GM19468 (cell line): Measurements from ENCODE around the gene DTX3.
"Not testable (repeated sequence)": the region's sequence is repeated elsewhere in the genome, so short reads cannot be mapped to it uniquely, and the experiment has no call there.

Experiments used
- ATAC-seq: cut with Tn5 transposase; IDR thresholded peaks from one replicate; pipeline ENCODE4 v1.9.1; 2021; ENCODE audit warnings: mild to moderate bottlenecking, moderate library complexity, moderate number of reproducible peaks; ENCODE audit not compliant: unreplicated experiment; ENCODE audit errors: extremely low read depth

Gene DTX3

GRCh38 chr12:57618431-57618830, 13.8 kb downstream of the DTX3 start:
- ATAC-seq: not testable (repeated sequence)

- no peak for ATAC-seq
Measured at GRCh38 chr12:57618966-57619433, 14.4 kb downstream of the DTX3 start.

GRCh38 chr12:57619434-57620244, 15.0 kb downstream of the DTX3 start:
- ATAC-seq: no peak

GRCh38 chr12:57620245-57620935, 15.8 kb downstream of the DTX3 start:
- no peak for ATAC-seq

GRCh38 chr12:57620936-57621496, 16.4 kb downstream of the DTX3 start:
- ATAC-seq: no peak

GRCh38 chr12:57621497-57622292, 17.1 kb downstream of the DTX3 start:
- no peak for ATAC-seq

GRCh38 chr12:57622293-57623245, 17.9 kb downstream of the DTX3 start:
- no peak for ATAC-seq

GRCh38 chr12:57623385-57623784, 18.8 kb downstream of the DTX3 start:
- no peak for ATAC-seq

- no peak for ATAC-seq
Measured at GRCh38 chr12:57623811-57624390, 19.3 kb downstream of the DTX3 start.

- no peak for ATAC-seq
Measured at GRCh38 chr12:57624441-57625220, 20.0 kb downstream of the DTX3 start.

- no peak for ATAC-seq
Measured at GRCh38 chr12:57625261-57626032, 20.8 kb downstream of the DTX3 start.

- ATAC-seq: no peak
Measured at GRCh38 chr12:57626111-57626920, 21.7 kb downstream of the DTX3 start.

- no peak for ATAC-seq
Measured at GRCh38 chr12:57626921-57627445, 22.4 kb downstream of the DTX3 start.

GRCh38 chr12:57627501-57628279, 23.1 kb downstream of the DTX3 start:
- no peak for ATAC-seq

- ATAC-seq: no peak
Measured at GRCh38 chr12:57628280-57629191, 23.9 kb downstream of the DTX3 start.
